SK-N-MC (cell line): ENCODE data around the gene RANBP3L.

Experiments used
- EZH2 ChIP-seq: fragments of 200-600 bp; sonication (generic); IDR thresholded peaks from one replicate; pipeline ENCODE4 v1.6.1; 2017; ENCODE audit warnings: antibody characterized with exemption
- POLR2AphosphoS5 ChIP-seq: IDR thresholded peaks from 2 replicates; pipeline ENCODE4 v1.6.1; 2012; ENCODE audit warnings: mild to moderate bottlenecking, low read depth, low read length, borderline replicate concordance

DNA sequence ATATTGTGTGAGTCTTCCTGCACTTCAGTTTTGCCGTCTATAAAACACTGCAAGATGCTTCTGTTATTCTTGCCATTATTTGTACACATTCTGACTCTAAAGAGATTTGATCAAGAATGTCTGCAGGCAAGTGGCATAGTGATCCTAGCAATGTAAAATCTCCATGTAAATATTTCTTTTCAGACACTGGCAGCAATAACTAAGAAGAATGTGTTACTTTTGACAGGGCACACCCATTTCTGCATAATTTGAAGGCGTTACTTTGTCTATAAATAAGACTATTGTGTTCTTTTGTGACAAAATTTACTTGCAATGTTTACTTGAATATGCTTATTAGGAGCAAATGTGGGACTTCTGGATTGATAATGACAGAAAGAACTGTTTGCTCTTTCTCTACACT lies 20.1 kb downstream of the RANBP3L start:
- TF ChIP-seq POLR2AphosphoS5 (no peak), EZH2 (no peak)
